Stimulated activated naive CD8-positive, alpha-beta T cell treated with anti-CD3 and anti-CD28 coated beads, Interleukin-15, Interleukin-2, amounts not matched to agents 100 ng/mL and 50 ng/mL, for 24 hours (primary cell): Measurements from ENCODE around the gene SKI.
"Not testable (repeated sequence)": the region's sequence is repeated elsewhere in the genome, so short reads cannot be mapped to it uniquely, and the experiment has no call there.

ENCODE experiments used
- H3K27ac Mint-ChIP-seq: one replicate; pipeline ENCODE4 v1.8.0; 2021; ENCODE audit warnings: mild to moderate bottlenecking, mixed read lengths
- H3K27me3 Mint-ChIP-seq: one replicate; pipeline ENCODE4 v1.8.0; 2021; ENCODE audit warnings: mixed read lengths
- H3K36me3 Mint-ChIP-seq: one replicate; pipeline ENCODE4 v1.8.0; 2021; ENCODE audit warnings: low read depth, mixed read lengths
- H3K4me1 Mint-ChIP-seq: one replicate; pipeline ENCODE4 v1.8.0; 2021; ENCODE audit warnings: low read depth, mixed read lengths
- H3K4me3 Mint-ChIP-seq: one replicate; pipeline ENCODE4 v1.8.0; 2021; ENCODE audit warnings: mild to moderate bottlenecking, mixed read lengths
- H3K9me3 Mint-ChIP-seq: one replicate; pipeline ENCODE4 v1.8.0; 2021; ENCODE audit warnings: mixed read lengths

The SKI gene

DNA sequence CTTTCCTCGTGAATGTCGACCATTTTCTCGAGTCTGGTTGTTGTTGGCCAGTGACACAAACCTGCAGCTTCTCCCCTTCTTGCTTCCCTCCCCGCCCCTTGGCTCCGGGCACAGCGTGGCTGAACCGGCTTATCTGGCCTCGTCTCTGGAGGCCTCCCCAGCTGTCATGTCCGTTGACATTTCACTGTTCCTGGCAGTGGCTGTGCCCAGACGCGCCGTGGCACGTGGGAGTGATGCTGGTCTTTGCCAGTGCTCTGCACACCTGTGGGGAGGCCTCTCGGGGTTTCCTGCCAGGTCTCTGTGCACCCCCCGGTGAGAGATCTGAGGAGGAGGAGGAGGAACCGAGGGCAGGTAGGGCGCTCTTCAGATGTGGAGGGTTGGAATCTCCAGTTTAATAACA is 23.7 kb downstream of the SKI start:
- Mint-ChIP-seq H3K9me3 (no peaks in the 10 kb centered on the region), H3K27me3 (no peaks in the 10 kb centered on the region), H3K4me3 (no peak overlapping the region), H3K36me3 (peaks cover 24% of the 10 kb centered on the region), H3K27ac (peak overlapping the region; percentile 71), H3K4me1 (peaks cover 51% of the 10 kb centered on the region)

GRCh38 chr1:2252423-2252822 is 24.3 kb downstream of the SKI start:
- Mint-ChIP-seq H3K9me3 (no peaks in the 10 kb centered on the region), H3K27ac (peak overlapping the region; percentile 68), H3K4me3 (no peak overlapping the region), H3K36me3 (peaks cover 28% of the 10 kb centered on the region), H3K27me3 (no peaks in the 10 kb centered on the region), H3K4me1 (peaks cover 45% of the 10 kb centered on the region)

DNA sequence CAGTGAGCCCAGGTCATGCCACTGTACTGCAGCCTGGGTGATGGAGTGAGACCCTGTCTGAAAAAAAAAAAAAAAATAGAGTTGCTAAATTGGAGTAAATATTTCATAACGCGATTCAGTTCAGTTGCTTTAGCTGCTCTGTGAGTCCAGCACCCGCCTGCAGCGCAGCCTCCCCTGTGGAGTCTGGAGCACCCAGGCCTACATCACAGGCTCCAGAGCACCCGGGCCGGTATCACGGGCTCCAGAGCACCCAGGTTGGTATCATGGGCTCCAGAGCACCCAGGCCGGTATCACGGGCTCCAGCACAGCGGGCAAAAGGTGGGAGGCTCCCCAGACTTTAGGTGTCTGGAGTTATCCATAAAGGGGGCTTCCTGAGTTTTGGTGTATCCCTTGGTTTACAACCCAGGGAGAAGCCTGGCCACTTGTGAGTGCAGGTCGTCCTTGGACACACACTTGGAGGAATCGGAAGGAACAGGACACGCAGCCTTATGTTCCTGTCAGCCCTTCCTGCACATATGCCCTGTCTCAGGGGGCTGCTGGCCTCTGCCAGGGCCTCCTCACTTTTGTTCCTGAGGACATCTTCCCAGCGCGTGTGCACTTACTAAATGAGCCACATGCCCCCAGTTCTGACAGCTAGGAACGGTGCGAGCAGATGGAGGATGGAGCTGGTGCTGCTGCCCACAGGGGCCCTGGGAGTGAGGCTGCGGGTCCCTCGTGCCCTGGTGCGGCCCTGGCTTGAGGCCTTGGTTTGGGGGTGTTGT is 25.1 kb downstream of the SKI start:
- Mint-ChIP-seq H3K9me3 (no peaks in the 10 kb centered on the region), H3K27me3 (no peaks in the 10 kb centered on the region), H3K4me1 (peaks cover 47% of the 10 kb centered on the region), H3K27ac (no peak overlapping the region), H3K36me3 (peaks cover 28% of the 10 kb centered on the region), H3K4me3 (no peak overlapping the region)

DNA sequence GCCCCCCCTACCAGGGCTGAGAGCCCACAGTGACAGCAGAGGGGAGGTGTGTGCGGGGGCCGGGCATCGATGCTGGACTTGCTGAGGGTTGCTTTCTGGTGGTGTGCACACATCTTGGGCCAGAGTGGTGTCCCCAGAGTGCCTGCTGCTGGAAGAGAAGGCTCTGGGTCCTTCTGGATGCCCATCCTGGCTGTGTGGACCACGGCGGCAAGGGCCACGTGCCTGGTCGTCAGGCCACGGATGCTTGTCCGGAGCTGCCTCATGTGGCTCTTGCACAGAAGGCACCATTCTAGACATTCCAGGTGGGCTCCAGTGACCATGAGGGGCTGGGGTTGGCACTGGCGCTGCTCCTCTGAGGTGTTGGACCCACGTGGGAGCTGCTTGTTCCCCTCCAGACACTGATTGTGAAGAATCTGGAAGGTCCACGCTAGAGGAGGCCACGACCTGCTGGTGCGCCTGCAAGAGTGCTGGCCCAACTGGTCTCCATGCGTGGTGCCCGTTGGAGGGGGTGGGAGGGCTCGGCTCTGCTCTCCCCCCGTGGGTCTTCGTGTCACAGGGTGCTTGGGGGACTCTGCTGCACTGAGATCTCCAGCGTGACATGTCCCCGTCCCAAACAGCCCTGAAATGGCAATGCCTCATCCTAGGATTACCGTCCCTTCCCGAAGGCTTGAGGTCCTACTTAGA is 25.8 kb downstream of the SKI start:
- Mint-ChIP-seq H3K27me3 (no peaks in the 10 kb centered on the region), H3K4me1 (peaks cover 48% of the 10 kb centered on the region), H3K9me3 (no peaks in the 10 kb centered on the region), H3K27ac (no peak overlapping the region), H3K36me3 (peaks cover 28% of the 10 kb centered on the region), H3K4me3 (no peak overlapping the region)

GRCh38 chr1:2255047-2255419 is 26.9 kb downstream of the SKI start:
- H3K9me3 Mint-ChIP-seq: no peaks in the 10 kb centered on the region
- H3K27ac Mint-ChIP-seq: no peak overlapping the region
- peaks cover 28% of the 10 kb centered on the region for H3K36me3 Mint-ChIP-seq
- H3K27me3 Mint-ChIP-seq: no peaks in the 10 kb centered on the region
- no peak overlapping the region for H3K4me3 Mint-ChIP-seq
- H3K4me1 Mint-ChIP-seq: peaks cover 51% of the 10 kb centered on the region

- Mint-ChIP-seq H3K36me3 (peaks cover 28% of the 10 kb centered on the region), H3K4me3 (no peak overlapping the region), H3K27ac (no peak overlapping the region), H3K9me3 (no peaks in the 10 kb centered on the region), H3K4me1 (peaks cover 51% of the 10 kb centered on the region), H3K27me3 (no peaks in the 10 kb centered on the region)
Measured at GRCh38 chr1:2255420-2256369, 27.6 kb downstream of the SKI start.

DNA sequence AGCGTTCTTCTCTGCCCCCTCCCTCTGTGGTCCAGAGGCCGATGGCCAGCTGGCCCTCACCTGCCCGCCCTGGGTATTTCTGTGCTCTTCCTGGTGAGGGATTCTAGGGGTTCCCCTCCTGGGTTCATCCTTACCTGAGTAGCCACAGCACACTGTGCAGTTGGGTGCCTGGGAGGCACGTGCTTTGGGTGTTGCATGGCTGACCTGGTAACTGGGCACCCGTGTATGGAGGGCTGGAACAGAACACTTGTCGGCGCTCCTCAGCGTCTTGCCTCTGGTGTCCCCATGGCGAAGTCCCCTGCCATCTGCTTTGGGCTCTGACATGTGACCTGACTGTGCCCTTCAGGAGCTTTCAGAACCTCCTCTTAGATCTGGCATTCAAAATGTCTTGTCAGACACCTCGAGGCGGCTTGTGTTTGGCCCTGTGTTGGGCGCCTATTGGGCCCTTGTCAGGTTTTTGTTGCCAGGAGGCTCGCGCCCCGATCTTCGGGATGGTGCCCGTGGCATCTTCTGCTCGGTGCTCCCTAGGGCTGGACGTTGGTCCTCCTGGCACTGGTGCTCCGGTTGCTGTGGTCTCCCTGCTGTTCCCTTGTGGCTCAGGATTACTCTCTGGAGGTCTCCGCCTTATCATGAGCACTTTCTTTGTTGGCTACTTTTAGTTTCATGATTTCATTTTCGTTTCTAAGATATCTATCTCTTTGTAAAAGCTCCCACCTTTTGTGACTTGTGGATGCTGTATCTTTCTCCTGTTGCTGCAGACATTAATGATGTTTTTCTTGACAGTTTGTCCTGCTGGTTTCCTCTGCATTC is 28.5 kb downstream of the SKI start:
- no peak overlapping the region for H3K4me3 Mint-ChIP-seq
- H3K36me3 Mint-ChIP-seq: peaks cover 27% of the 10 kb centered on the region
- no peaks in the 10 kb centered on the region for H3K9me3 Mint-ChIP-seq
- H3K27ac Mint-ChIP-seq: peak overlapping the region; percentile 49
- peaks cover 50% of the 10 kb centered on the region for H3K4me1 Mint-ChIP-seq
- H3K27me3 Mint-ChIP-seq: no peaks in the 10 kb centered on the region

DNA sequence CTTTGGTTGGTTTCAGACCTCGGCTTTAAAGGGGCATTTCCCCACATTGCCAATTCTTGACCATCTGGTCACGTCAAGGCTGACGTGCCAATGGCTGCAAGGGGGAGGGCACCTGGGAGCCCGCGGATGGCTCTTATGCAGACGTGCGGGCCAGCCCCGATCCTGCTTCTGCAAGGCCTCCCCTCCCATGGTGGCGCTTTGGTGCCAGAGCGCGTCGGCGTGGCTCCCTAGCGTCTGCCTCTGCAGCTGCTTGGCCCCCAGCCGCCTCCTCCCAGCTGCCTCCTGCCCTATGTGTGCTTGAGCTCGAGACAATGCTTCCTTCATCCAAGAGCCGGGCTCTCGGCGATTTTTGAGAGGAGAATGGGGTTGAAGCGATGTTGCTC is 29.1 kb downstream of the SKI start:
- H3K36me3 Mint-ChIP-seq: peaks cover 24% of the 10 kb centered on the region
- H3K4me1 Mint-ChIP-seq: peaks cover 49% of the 10 kb centered on the region
- H3K4me3 Mint-ChIP-seq: no peak overlapping the region
- peak overlapping the region; percentile 49 for H3K27ac Mint-ChIP-seq
- no peaks in the 10 kb centered on the region for H3K27me3 Mint-ChIP-seq
- no peaks in the 10 kb centered on the region for H3K9me3 Mint-ChIP-seq

- H3K4me3 Mint-ChIP-seq: peak overlapping the region; percentile 46
- H3K27ac Mint-ChIP-seq: peak overlapping the region; percentile 83
- no peaks in the 10 kb centered on the region for H3K27me3 Mint-ChIP-seq
- no peaks in the 10 kb centered on the region for H3K9me3 Mint-ChIP-seq
- H3K36me3 Mint-ChIP-seq: peaks cover 17% of the 10 kb centered on the region
- H3K4me1 Mint-ChIP-seq: peaks cover 48% of the 10 kb centered on the region
Measured at GRCh38 chr1:2258122-2258681, 30.1 kb downstream of the SKI start.

- Mint-ChIP-seq H3K36me3 (peaks cover 10% of the 10 kb centered on the region), H3K9me3 (no peaks in the 10 kb centered on the region), H3K4me1 (peaks cover 53% of the 10 kb centered on the region), H3K27ac (peak overlapping the region; percentile 83), H3K4me3 (peak overlapping the region; percentile 50), H3K27me3 (no peaks in the 10 kb centered on the region)
Measured at GRCh38 chr1:2258996-2259395, 30.9 kb downstream of the SKI start.

DNA sequence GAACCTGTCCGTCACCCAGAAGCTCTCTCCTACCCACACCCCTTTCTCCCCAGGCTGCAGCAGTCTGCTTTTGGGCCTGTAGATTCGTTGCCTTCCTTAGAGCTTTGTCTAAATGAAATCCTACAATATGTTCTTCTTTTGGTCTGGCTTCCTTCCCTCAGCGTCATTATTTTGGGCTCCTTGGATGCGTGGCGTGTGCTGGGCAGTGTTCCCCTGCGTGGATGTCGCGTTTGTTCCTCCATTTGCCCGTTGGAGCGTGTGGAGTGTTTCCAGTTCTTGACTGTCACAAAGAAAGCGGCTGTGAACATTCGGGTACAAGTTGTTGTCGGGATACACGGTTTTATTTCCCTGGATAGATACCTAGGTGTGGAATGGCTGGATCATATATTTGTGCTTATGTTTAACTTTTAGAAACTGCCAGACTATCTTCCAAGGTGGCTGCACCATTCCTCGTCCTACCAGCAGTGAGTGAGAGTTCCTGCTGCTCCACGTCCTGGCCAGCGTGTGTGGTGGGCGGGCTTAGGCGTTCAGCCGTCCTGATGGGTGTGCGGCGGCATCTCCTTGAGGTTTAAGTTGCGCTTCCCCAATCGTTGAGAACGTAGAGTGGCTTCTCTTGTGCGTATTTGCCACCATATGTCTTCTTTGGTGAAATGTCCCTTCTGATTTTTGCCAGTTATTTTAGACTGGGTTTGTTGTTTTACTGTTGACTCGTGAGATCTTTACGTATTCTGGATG is 31.7 kb downstream of the SKI start:
- peaks cover 59% of the 10 kb centered on the region for H3K4me1 Mint-ChIP-seq
- no peaks in the 10 kb centered on the region for H3K27me3 Mint-ChIP-seq
- no peak overlapping the region for H3K27ac Mint-ChIP-seq
- no peaks in the 10 kb centered on the region for H3K9me3 Mint-ChIP-seq
- H3K36me3 Mint-ChIP-seq: peaks cover 4% of the 10 kb centered on the region
- H3K4me3 Mint-ChIP-seq: no peak overlapping the region

DNA sequence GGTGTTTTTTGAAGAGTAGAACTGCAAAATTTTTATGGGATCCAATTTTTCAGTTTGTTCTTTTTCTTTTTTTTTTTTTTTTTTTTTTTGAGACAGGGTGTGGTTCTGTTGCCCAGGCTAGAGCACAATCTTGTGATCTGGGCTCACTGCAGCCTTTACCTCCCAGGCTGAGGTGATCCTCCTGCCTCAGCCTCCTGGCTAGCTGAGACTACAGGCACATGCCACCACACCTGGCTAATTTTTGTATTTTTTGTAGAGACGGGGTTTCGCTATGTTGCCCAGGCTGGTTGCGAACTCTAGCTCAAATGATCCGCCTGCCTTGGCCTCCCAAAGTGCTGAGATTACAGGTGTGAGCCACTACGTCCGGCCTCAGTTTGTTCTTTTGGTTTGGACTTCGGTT is 32.4 kb downstream of the SKI start:
- H3K27me3 Mint-ChIP-seq, H3K4me3 Mint-ChIP-seq, H3K27ac Mint-ChIP-seq, H3K9me3 Mint-ChIP-seq, H3K36me3 Mint-ChIP-seq: not testable (repeated sequence)
- H3K4me1 Mint-ChIP-seq: peaks cover 65% of the 10 kb centered on the region

DNA sequence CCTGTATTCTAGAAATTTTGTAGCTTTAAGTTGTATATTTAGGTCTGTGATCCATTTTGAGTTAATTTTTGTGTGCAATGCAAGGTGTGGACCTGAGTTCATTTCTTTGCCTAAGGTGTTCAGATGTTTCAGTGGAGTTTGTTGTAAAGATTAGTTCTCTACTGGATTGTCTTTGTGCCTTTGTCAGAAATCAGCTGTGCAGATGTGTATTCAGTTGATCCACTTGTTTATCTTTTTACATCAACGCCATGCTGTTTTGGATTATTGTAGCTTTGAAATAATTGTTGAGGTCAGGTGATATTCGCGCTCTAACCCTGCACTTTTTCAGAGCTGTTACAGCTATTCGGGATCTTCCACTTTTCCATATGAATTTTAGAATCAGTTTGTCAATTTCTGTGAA is 32.8 kb downstream of the SKI start:
- Mint-ChIP-seq H3K36me3 (peaks cover 4% of the 10 kb centered on the region), H3K27me3 (no peaks in the 10 kb centered on the region), H3K4me1 (peaks cover 69% of the 10 kb centered on the region), H3K27ac (peak overlapping the region; percentile 63), H3K9me3 (no peaks in the 10 kb centered on the region), H3K4me3 (no peak overlapping the region)
